Loucy (cell line): ENCODE measurements around the gene COLEC11.

Source experiments
- H2AFZ ChIP-seq: fragments of 200-600 bp; sonication (generic); 2 replicates; pipeline ENCODE4 v1.6.0; 2016; ENCODE audit warnings: antibody characterized with exemption, mild to moderate bottlenecking, low read length, moderate library complexity
- H3F3A ChIP-seq: fragments of 200-600 bp; 2 replicates; pipeline ENCODE4 v1.6.0; 2016; ENCODE audit warnings: antibody characterized with exemption, low read depth, mild to moderate bottlenecking
- H3K27me3 ChIP-seq: fragments of 200-600 bp; sonication (generic); 2 replicates; pipeline ENCODE4 v1.6.1; 2014; ENCODE audit warnings: low read length, mild to moderate bottlenecking; ENCODE audit not compliant: insufficient read depth, poor library complexity, severe bottlenecking
- H3K36me3 ChIP-seq: fragments of 200-600 bp; sonication (generic); 2 replicates; pipeline ENCODE4 v1.6.1; 2016; ENCODE audit warnings: low read length; ENCODE audit not compliant: insufficient read depth
- H3K4me1 ChIP-seq: fragments of 200-600 bp; sonication (generic); 2 replicates; pipeline ENCODE4 v1.5.1; 2014; ENCODE audit warnings: low read length, mild to moderate bottlenecking; ENCODE audit not compliant: insufficient read depth, poor library complexity, severe bottlenecking
- H3K4me2 ChIP-seq: fragments of 200-600 bp; sonication (generic); 2 replicates; pipeline ENCODE4 v1.6.0; 2014; ENCODE audit warnings: antibody characterized with exemption, low read length, low read depth, mild to moderate bottlenecking; ENCODE audit not compliant: poor library complexity, severe bottlenecking
- H3K4me3 ChIP-seq: fragments of 200-600 bp; sonication (generic); 2 replicates; pipeline ENCODE4 v1.5.1; 2014; ENCODE audit warnings: low read length, mild to moderate bottlenecking, mixed read lengths; ENCODE audit not compliant: poor library complexity, severe bottlenecking
- H3K79me2 ChIP-seq: fragments of 200-600 bp; sonication (generic); 2 replicates; pipeline ENCODE4 v1.6.1; 2014; ENCODE audit warnings: low read length; ENCODE audit not compliant: insufficient read depth
- H3K9ac ChIP-seq: fragments of 200-600 bp; sonication (generic); 2 replicates; pipeline ENCODE4 v1.6.0; 2014; ENCODE audit warnings: mild to moderate bottlenecking, low read depth, low read length, moderate library complexity; ENCODE audit not compliant: poor library complexity, severe bottlenecking
- H3K9me2 ChIP-seq: fragments of 200-600 bp; sonication (generic); replicated peaks from 2 replicates; pipeline ENCODE4 v1.6.1; 2016; ENCODE audit warnings: low read depth, low read length, mixed read lengths
- H3K9me3 ChIP-seq: fragments of 200-600 bp; sonication (generic); 2 replicates; pipeline ENCODE4 v1.6.1; 2014; ENCODE audit warnings: mild to moderate bottlenecking, antibody characterized with exemption, low read length, low read depth; ENCODE audit not compliant: insufficient read depth
- H4K20me1 ChIP-seq: fragments of 200-600 bp; sonication (generic); 2 replicates; pipeline ENCODE4 v1.6.0; 2014; ENCODE audit warnings: antibody characterized with exemption, low read length, mild to moderate bottlenecking; ENCODE audit not compliant: insufficient read depth, poor library complexity, severe bottlenecking
- EZH2phosphoT487 ChIP-seq: fragments of 200-600 bp; IDR thresholded peaks from 2 replicates; pipeline ENCODE4 v1.6.1; 2018; ENCODE audit warnings: antibody characterized with exemption, mild to moderate bottlenecking, moderate library complexity, borderline replicate concordance
- TF ChIP-seq, protein P1 (sequence below): fragments of 200-600 bp; sonication (generic); conservative IDR thresholded peaks from 2 replicates; pipeline ENCODE4 v1.5.1; 2014; ENCODE audit warnings: mild to moderate bottlenecking, antibody characterized with exemption, low read length

The COLEC11 gene

DNA sequence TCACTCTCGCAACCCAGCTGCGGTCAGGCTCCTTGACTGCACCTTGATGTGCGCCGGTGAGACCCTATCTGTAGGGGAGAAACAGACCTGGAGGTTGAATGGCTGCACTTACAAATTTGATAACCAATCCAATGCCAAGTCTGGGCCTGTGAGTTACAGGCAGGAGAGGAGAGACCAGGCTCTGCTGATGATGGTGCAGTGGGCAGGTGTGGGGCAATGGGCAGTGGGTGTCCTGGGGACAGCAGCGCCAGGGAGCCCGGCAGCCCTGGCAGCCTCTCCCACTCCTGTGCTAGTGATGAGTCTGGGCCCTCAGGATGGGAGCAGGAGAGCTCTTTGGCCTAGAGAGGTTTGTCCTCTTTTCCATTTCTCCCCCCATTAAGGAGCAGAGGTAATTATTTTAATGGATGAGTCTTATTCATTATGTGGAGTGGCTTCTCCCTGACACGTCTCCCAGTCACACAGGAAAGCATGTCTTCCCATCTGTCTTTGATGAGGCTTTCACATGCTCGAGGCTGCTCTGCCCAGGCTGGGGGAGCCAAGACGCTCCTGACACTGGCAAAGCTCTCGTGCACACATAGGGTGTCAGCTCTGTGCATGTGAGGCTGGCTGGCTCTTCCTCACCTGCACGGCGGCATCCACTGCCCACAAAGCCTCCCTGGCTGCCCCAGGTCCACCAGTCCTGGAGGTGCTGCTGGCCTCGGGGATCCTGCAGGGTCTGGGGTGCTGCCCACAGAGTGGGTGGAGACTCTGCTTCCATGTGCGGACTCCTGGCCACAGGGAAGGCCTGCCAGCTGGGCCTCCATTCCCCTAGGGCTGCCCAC, 53.1 kb downstream of the COLEC11 start:
- no peak overlapping the region for H2AFZ ChIP-seq
- no peaks in the 10 kb centered on the region for H4K20me1 ChIP-seq
- peaks cover 7% of the 10 kb centered on the region for H3K4me1 ChIP-seq
- no peak for TF ChIP-seq EZH2phosphoT487
- TF ChIP-seq, protein P1, sequence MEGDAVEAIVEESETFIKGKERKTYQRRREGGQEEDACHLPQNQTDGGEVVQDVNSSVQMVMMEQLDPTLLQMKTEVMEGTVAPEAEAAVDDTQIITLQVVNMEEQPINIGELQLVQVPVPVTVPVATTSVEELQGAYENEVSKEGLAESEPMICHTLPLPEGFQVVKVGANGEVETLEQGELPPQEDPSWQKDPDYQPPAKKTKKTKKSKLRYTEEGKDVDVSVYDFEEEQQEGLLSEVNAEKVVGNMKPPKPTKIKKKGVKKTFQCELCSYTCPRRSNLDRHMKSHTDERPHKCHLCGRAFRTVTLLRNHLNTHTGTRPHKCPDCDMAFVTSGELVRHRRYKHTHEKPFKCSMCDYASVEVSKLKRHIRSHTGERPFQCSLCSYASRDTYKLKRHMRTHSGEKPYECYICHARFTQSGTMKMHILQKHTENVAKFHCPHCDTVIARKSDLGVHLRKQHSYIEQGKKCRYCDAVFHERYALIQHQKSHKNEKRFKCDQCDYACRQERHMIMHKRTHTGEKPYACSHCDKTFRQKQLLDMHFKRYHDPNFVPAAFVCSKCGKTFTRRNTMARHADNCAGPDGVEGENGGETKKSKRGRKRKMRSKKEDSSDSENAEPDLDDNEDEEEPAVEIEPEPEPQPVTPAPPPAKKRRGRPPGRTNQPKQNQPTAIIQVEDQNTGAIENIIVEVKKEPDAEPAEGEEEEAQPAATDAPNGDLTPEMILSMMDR, result no peak
- no peaks in the 10 kb centered on the region for H3K27me3 ChIP-seq
- no peak overlapping the region for H3K4me3 ChIP-seq
- no peaks in the 10 kb centered on the region for H3K9me3 ChIP-seq
- no peaks in the 10 kb centered on the region for H3K9me2 ChIP-seq
- no peaks in the 10 kb centered on the region for H3K79me2 ChIP-seq
- H3K36me3 ChIP-seq, result no peaks in the 10 kb centered on the region
- H3K9ac ChIP-seq, result no peak overlapping the region
- H3F3A ChIP-seq, result no peaks in the 10 kb centered on the region
- H3K4me2 ChIP-seq, result no peak overlapping the region

DNA sequence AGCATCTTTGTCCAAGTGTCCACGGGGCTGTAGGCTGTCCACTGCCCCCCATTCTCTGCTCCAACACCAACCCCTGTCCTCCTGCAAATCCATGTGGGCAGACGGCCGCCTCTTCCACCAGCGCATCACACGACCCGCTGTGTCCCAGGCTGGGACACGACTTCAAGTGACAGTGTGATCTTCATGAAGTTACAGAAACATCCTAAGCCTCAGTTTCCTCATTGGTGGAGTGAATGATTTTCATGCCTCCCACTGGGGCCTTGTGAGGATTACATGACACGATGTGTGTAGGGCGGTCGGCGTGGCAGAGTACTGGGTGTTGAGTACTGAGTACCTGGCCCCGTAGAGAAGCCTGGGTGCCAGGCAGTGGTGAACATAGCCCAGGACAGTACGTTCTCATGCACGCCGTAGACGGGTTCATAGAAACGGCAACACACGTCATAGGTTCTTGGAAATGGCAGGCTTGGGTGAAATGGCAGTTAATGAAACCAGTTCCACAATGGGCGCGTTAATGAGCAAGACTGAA, 53.8 kb downstream of the COLEC11 start:
- Histone ChIP-seq H3K4me1 (peaks cover 7% of the 10 kb centered on the region), H2AFZ (no peak overlapping the region), H3K36me3 (no peaks in the 10 kb centered on the region), H3K9ac (no peak overlapping the region), H3K79me2 (no peaks in the 10 kb centered on the region), H3K9me3 (no peaks in the 10 kb centered on the region), H3F3A (no peaks in the 10 kb centered on the region), H4K20me1 (no peaks in the 10 kb centered on the region), H3K9me2 (no peaks in the 10 kb centered on the region), H3K27me3 (no peaks in the 10 kb centered on the region), H3K4me3 (no peak overlapping the region), H3K4me2 (no peak overlapping the region)
- TF ChIP-seq EZH2phosphoT487, result no peak
- TF ChIP-seq, protein P1, result no peak

- no peaks in the 10 kb centered on the region for H3F3A ChIP-seq
- no peaks in the 10 kb centered on the region for H3K36me3 ChIP-seq
- no peaks in the 10 kb centered on the region for H4K20me1 ChIP-seq
- no peak overlapping the region for H3K4me3 ChIP-seq
- no peaks in the 10 kb centered on the region for H3K9me2 ChIP-seq
- H2AFZ ChIP-seq, result no peak overlapping the region
- TF ChIP-seq EZH2phosphoT487, result no peak
- TF ChIP-seq, protein P1, result no peak
- H3K9me3 ChIP-seq, result no peaks in the 10 kb centered on the region
- H3K4me1 ChIP-seq, result peaks cover 7% of the 10 kb centered on the region
- H3K79me2 ChIP-seq, result no peaks in the 10 kb centered on the region
- no peak overlapping the region for H3K4me2 ChIP-seq
- no peaks in the 10 kb centered on the region for H3K27me3 ChIP-seq
- no peak overlapping the region for H3K9ac ChIP-seq
Observed at GRCh38 chr2:3649581-3649980, 54.7 kb downstream of the COLEC11 start.
